HCT116 (cell line): Measurements from ENCODE around the gene SPEM1.

Source experiments
- CTCF ChIP-seq, 3 experiments: fragments of 200-600 bp in 1 of 3; sonication (generic) in 1 of 3; IDR thresholded peaks in 2 of 3; conservative IDR thresholded peaks in 1 of 3; 2 replicates each; pipeline ENCODE4 v1.5.1; 2012 to 2017; ENCODE audit warnings: low read depth in 2 of 3, low read length in 2 of 3, antibody characterized with exemption in 1 of 3, borderline replicate concordance in 1 of 3, control low read depth in 1 of 3, mild to moderate bottlenecking in 1 of 3, mixed read lengths in 1 of 3, mixed run types in 1 of 3, moderate library complexity in 1 of 3; ENCODE audit not compliant: insufficient read depth in 1 of 3
- POLR2A ChIP-seq: IDR thresholded peaks from 2 replicates; pipeline ENCODE4 v1.7.0; 2011; ENCODE audit warnings: borderline replicate concordance; ENCODE audit not compliant: insufficient read depth, insufficient read length; ENCODE audit errors: extremely low read depth
- POLR2AphosphoS5 ChIP-seq: IDR thresholded peaks from 2 replicates; pipeline ENCODE4 v1.6.1; 2011; ENCODE audit warnings: mild to moderate bottlenecking, low read depth, low read length, moderate library complexity
- SIN3A ChIP-seq: IDR thresholded peaks from 2 replicates; pipeline ENCODE4 v1.6.1; 2012; ENCODE audit warnings: low read depth
- TCF7L2 ChIP-seq: IDR thresholded peaks from 2 replicates; pipeline ENCODE4 v1.7.0; 2011; ENCODE audit warnings: borderline replicate concordance, inconsistent platforms; ENCODE audit not compliant: insufficient read depth, insufficient read length; ENCODE audit errors: extremely low read depth
- ZNF274 ChIP-seq: fragments of 200-500 bp; sonication (Bioruptor generic); IDR thresholded peaks from 2 replicates; pipeline ENCODE4 v1.6.1; 2014; ENCODE audit warnings: mild to moderate bottlenecking, low read depth, low read length, inconsistent platforms

GRCh38 chr17:7418472-7419152, 1.5 kb upstream of the SPEM1 start:
- TF ChIP-seq TCF7L2: no peak
- no peak for TF ChIP-seq POLR2AphosphoS5
- TF ChIP-seq SIN3A: no peak
- no peak for TF ChIP-seq POLR2A
- no peak for TF ChIP-seq CTCF (IDR thresholded peaks at IDR 0.05 in 2 of 3, conservative IDR thresholded peaks at IDR 0.05 in 1 of 3; ENCODE audit: borderline replicate concordance in 1 of 3, insufficient read depth in 1 of 3, low read depth in 2 of 3, low read length in 2 of 3)
- no peak for TF ChIP-seq ZNF274
